K562 (cell line): ENCODE measurements around the gene KLHL41. TPM values are rescaled to one million over a fixed set of nuclear protein-coding genes. Genes with fewer than 3 reads are reported as not detected.

Experiments
- ATF1 ChIP-seq, 2 experiments: fragments of 450-650 bp in 1 of 2; IDR thresholded peaks; 2 replicates each; pipeline ENCODE4 v1.6.1; 2016; ENCODE audit warnings: missing compliant biosample characterization in 1 of 2, missing genetic modification characterization in 1 of 2
- ATF6 ChIP-seq: sonication (generic); formaldehyde crosslinking; IDR thresholded peaks from 2 replicates; pipeline ENCODE4 v1.4.0; 2020; ENCODE audit warnings: mild to moderate bottlenecking, missing genetic modification reagents
- CHAMP1 ChIP-seq: fragments of 450-650 bp; IDR thresholded peaks from 2 replicates; pipeline ENCODE4 v1.6.1; 2016; ENCODE audit warnings: mild to moderate bottlenecking
- DEAF1 ChIP-seq: fragments of 450-650 bp; formaldehyde crosslinking; IDR thresholded peaks from 2 replicates; pipeline ENCODE4 v1.4.0; 2020; ENCODE audit warnings: mild to moderate bottlenecking, moderate library complexity
- ELK1 ChIP-seq: sonication (generic); formaldehyde crosslinking; IDR thresholded peaks from 2 replicates; pipeline ENCODE4 v1.8.1; 2022; ENCODE audit warnings: missing genetic modification reagents
- HCFC1 ChIP-seq: IDR thresholded peaks from 2 replicates; pipeline ENCODE4 v1.6.1; 2012; ENCODE audit warnings: low read depth, low read length, improper control_type of control experiment
- HINFP ChIP-seq: fragments of 450-650 bp; conservative IDR thresholded peaks from 2 replicates; pipeline ENCODE4 v1.6.1; 2016; ENCODE audit warnings: missing genetic modification characterization, low read depth, mild to moderate bottlenecking, control low read depth, missing compliant biosample characterization
- HMGN3 ChIP-seq: IDR thresholded peaks from 2 replicates; pipeline ENCODE4 v1.6.1; 2011; ENCODE audit warnings: borderline replicate concordance, low read depth, mild to moderate bottlenecking, mixed read lengths, low read length; ENCODE audit not compliant: insufficient read length; ENCODE audit errors: extremely low read depth
- NRF1 ChIP-seq, 2 experiments: fragments of 450-650 bp; IDR thresholded peaks in 1 of 2; conservative IDR thresholded peaks in 1 of 2; 2 replicates each; pipeline ENCODE4 v1.6.1; 2014; ENCODE audit warnings: mild to moderate bottlenecking in 2 of 2
- OTX1 ChIP-seq: fragments of 450-650 bp; formaldehyde crosslinking; IDR thresholded peaks from 2 replicates; pipeline ENCODE4 v1.4.0; 2022; ENCODE audit warnings: mild to moderate bottlenecking
- ZBED1 ChIP-seq: IDR thresholded peaks from 2 replicates; pipeline ENCODE4 v1.6.1; 2014
- ZBTB49 ChIP-seq: sonication (generic); formaldehyde crosslinking; IDR thresholded peaks from 2 replicates; pipeline ENCODE4 v1.8.0; 2022; ENCODE audit warnings: missing genetic modification reagents, mild to moderate bottlenecking, borderline replicate concordance
- ZNF717 ChIP-seq: fragments of 250-450 bp; sonication (Bioruptor Pico); IDR thresholded peaks from 2 replicates; pipeline ENCODE4 v1.5.0; 2021
- polyA plus RNA-seq, 8 experiments: library from polyadenylated mRNA; depleted of rRNA in 4 of 8; stranded (reverse) in 5 of 8; unstranded in 3 of 8; fragments of >200 nt; fragmentation: Nextera tagmentation in 2 of 8; fragmentation: Illumina TruSeq in 1 of 8; extraction: Ambion mirVana in 2 of 8; extraction: Trizol in 1 of 8; gene quantifications; 2 replicates each; pipeline versions ENCODE4 v1.2.1 to v1.2.3, GENCODE V29; 2011 to 2014; ENCODE audit warnings: inconsistent platforms in 1 of 8, missing spikeins in 1 of 8
- total RNA-seq, 7 experiments: library from RNA; depleted of rRNA in 6 of 7; stranded (reverse); fragments of >200 nt in 6 of 7; fragmentation: Illumina TruSeq in 2 of 7; extraction: Trizol in 2 of 7; gene quantifications; 2 replicates each; pipeline versions ENCODE4 v1.2.1 to v1.2.3, GENCODE V29; 2011 to 2021; ENCODE audit warnings: low replicate concordance in 1 of 7

Gene KLHL41
- total and polyA plus RNA-seq, 9 of the 15 experiments (the other 6 are each of a cell fraction or from before 2014, with no cell fraction given), result 0.05 to 1.5 (median 0.09) TPM

- TF ChIP-seq DEAF1 (CRISPR knock-in tag), result peak; percentile 59
- no peak for TF ChIP-seq HCFC1
- TF ChIP-seq HINFP (tag), result no peak
- no peak for TF ChIP-seq NRF1 (conservative IDR thresholded peaks at IDR 0.05 in 1 of 2, IDR thresholded peaks at IDR 0.05 in 1 of 2)
- TF ChIP-seq ATF1 (CRISPR knock-in tag; IDR thresholded peaks at IDR 0.05), result no peak
- no peak for TF ChIP-seq ATF1 (tag; IDR thresholded peaks at IDR 0.05)
- TF ChIP-seq ELK1, result no peak
- TF ChIP-seq OTX1 (CRISPR knock-in tag), result no peak
- 0 out of 2 replicates have a peak, but pooled peaks have one; percentile 67 for TF ChIP-seq CHAMP1
- no peak for TF ChIP-seq ZBED1
- no peak for TF ChIP-seq ZNF717
- no peak for TF ChIP-seq HMGN3
- no peak for TF ChIP-seq ATF6 (CRISPR knock-in tag)
- TF ChIP-seq ZBTB49 (CRISPR knock-in tag), result no peak
Measured at GRCh38 chr2:169528271-169528701, 18.8 kb downstream of the KLHL41 start (continued).
